Liver (tissue), 9 donors: Measurements from ENCODE around the gene GPRC5A. TPM values are rescaled to one million over a fixed set of nuclear protein-coding genes. Genes with fewer than 3 reads are reported as not detected.
"Not testable (repeated sequence)": the region's sequence is repeated elsewhere in the genome, so short reads cannot be mapped to it uniquely, and the experiment has no call there.

Source experiments
- DNase-seq: peaks from one replicate; pipeline ENCODE4 v3.0.0-alpha.2; 2017; ENCODE audit warnings: low spot score
- H3K27ac ChIP-seq, 2 donors: one replicate each; pipeline ENCODE4 v1.7.0; 2013; ENCODE audit warnings: inconsistent platforms in 2 of 2, low read length in 2 of 2, control low read depth in 1 of 2, low read depth in 1 of 2, mild to moderate bottlenecking in 1 of 2
- H3K27me3 ChIP-seq, 4 donors: one replicate each; pipeline versions ENCODE4 v1.6.1 to v1.7.0; 2013; ENCODE audit warnings: low read length in 3 of 4, inconsistent platforms in 1 of 4, mild to moderate bottlenecking in 1 of 4, moderate library complexity in 1 of 4; ENCODE audit not compliant: control insufficient read depth in 4 of 4, insufficient read depth in 4 of 4
- H3K36me3 ChIP-seq, 4 donors: one replicate each; pipeline versions ENCODE4 v1.6.1 to v1.7.0; 2013; ENCODE audit warnings: low read length in 3 of 4, mild to moderate bottlenecking in 3 of 4, low read depth in 1 of 4, moderate library complexity in 1 of 4; ENCODE audit not compliant: control insufficient read depth in 4 of 4, insufficient read depth in 3 of 4
- H3K4me1 ChIP-seq, 4 donors: one replicate each; pipeline versions ENCODE4 v1.6.1 to v1.7.0; 2013; ENCODE audit warnings: low read length in 3 of 4, mild to moderate bottlenecking in 3 of 4, moderate library complexity in 1 of 4; ENCODE audit not compliant: control insufficient read depth in 4 of 4, insufficient read depth in 4 of 4
- H3K4me3 ChIP-seq, 3 donors: one replicate each; pipeline versions ENCODE4 v1.6.1 to v1.7.0; 2013; ENCODE audit warnings: low read length in 3 of 3, control low read depth in 1 of 3, low read depth in 1 of 3, mild to moderate bottlenecking in 1 of 3
- H3K9ac ChIP-seq, 2 donors: one replicate each; pipeline ENCODE4 v1.7.0; 2013; ENCODE audit warnings: low read length in 2 of 2, mild to moderate bottlenecking in 2 of 2, moderate library complexity in 2 of 2, control low read depth in 1 of 2, low read depth in 1 of 2
- H3K9me3 ChIP-seq, 4 donors: one replicate each; pipeline versions ENCODE4 v1.6.1 to v1.7.0; 2013; ENCODE audit warnings: low read length in 3 of 4; ENCODE audit not compliant: control insufficient read depth in 4 of 4
- EGR1 ChIP-seq, 2 donors: IDR thresholded peaks; 2 replicates each; pipeline ENCODE4 v1.6.1; 2016 to 2018; ENCODE audit warnings: antibody characterized with exemption in 2 of 2, low read depth in 2 of 2
- FOXA1 ChIP-seq: IDR thresholded peaks from 2 replicates; pipeline ENCODE4 v1.6.1; 2016; ENCODE audit warnings: antibody characterized with exemption
- FOXA2 ChIP-seq: IDR thresholded peaks from 2 replicates; pipeline ENCODE4 v1.6.1; 2016; ENCODE audit warnings: antibody characterized with exemption
- GABPA ChIP-seq, 2 donors: IDR thresholded peaks in 1 of 2; conservative IDR thresholded peaks in 1 of 2; 2 replicates each; pipeline ENCODE4 v1.6.1; 2016; ENCODE audit warnings: antibody characterized with exemption in 2 of 2, mild to moderate bottlenecking in 1 of 2, moderate library complexity in 1 of 2
- HNF4A ChIP-seq, 2 donors: conservative IDR thresholded peaks; 2 replicates each; pipeline ENCODE4 v1.6.1; 2016; ENCODE audit warnings: antibody characterized with exemption in 2 of 2, mild to moderate bottlenecking in 2 of 2
- HNF4G ChIP-seq: IDR thresholded peaks from 2 replicates; pipeline ENCODE4 v1.6.1; 2016; ENCODE audit warnings: antibody characterized with exemption
- JUND ChIP-seq, 2 donors: IDR thresholded peaks; 2 replicates each; pipeline ENCODE4 v1.6.1; 2016; ENCODE audit warnings: antibody characterized with exemption in 2 of 2
- NR2F2 ChIP-seq: IDR thresholded peaks from 2 replicates; pipeline ENCODE4 v1.6.1; 2016; ENCODE audit warnings: antibody characterized with exemption
- RAD21 ChIP-seq, 2 donors: IDR thresholded peaks; 2 replicates each; pipeline ENCODE4 v1.6.1; 2016; ENCODE audit warnings: antibody characterized with exemption in 2 of 2, mild to moderate bottlenecking in 2 of 2
- RXRA ChIP-seq, 2 donors: IDR thresholded peaks; 2 replicates each; pipeline ENCODE4 v1.6.1; 2017 to 2018; ENCODE audit warnings: antibody characterized with exemption in 2 of 2, mild to moderate bottlenecking in 1 of 2
- SP1 ChIP-seq: IDR thresholded peaks from 2 replicates; pipeline ENCODE4 v1.6.1; 2018; ENCODE audit warnings: antibody characterized with exemption, mild to moderate bottlenecking
- TAF1 ChIP-seq: conservative IDR thresholded peaks from 2 replicates; pipeline ENCODE4 v1.6.1; 2016; ENCODE audit warnings: antibody characterized with exemption, mild to moderate bottlenecking
- YY1 ChIP-seq: IDR thresholded peaks from 2 replicates; pipeline ENCODE4 v1.6.1; 2016; ENCODE audit warnings: antibody characterized with exemption, mild to moderate bottlenecking
- WGBS: extraction: QIAGEN DNeasy Blood & Tissue Kit; methylation state at CpG from one replicate; pipeline ENCODE4 v1.1.7; 2013; 5-methylcytosine and 5-hydroxymethylcytosine counted together
- polyA plus RNA-seq, 2 donors: library from polyadenylated mRNA; stranded (reverse) in 1 of 2; unstranded in 1 of 2; fragments of 200-250 nt in 1 of 2; fragments of >200 nt in 1 of 2; fragmentation: Nextera tagmentation in 1 of 2; extraction: Ambion mirVana in 1 of 2; gene quantifications; one replicate each; pipeline versions ENCODE4 v1.2.1 to v1.2.3, GENCODE V29; 2013 to 2015
- total RNA-seq, 2 donors: library from RNA; depleted of rRNA; stranded (reverse); fragments of >200 nt; gene quantifications; one replicate each; pipeline ENCODE4 v1.2.3, GENCODE V29; 2014
- TF ChIP-seq, protein P1 (sequence below): IDR thresholded peaks from 2 replicates; pipeline ENCODE4 v1.6.1; 2016; ENCODE audit warnings: antibody characterized with exemption
- TF ChIP-seq, protein P2 (sequence below): IDR thresholded peaks from 2 replicates; pipeline ENCODE4 v1.6.1; 2016; ENCODE audit warnings: antibody characterized with exemption
- TF ChIP-seq, protein P3 (sequence below): IDR thresholded peaks from 2 replicates; pipeline ENCODE4 v1.6.1; 2016; ENCODE audit warnings: antibody characterized with exemption, mild to moderate bottlenecking
- TF ChIP-seq, protein P4 (sequence below): fragments of 150-350 bp; IDR thresholded peaks from 2 replicates; pipeline ENCODE4 v1.5.1; 2017; ENCODE audit warnings: improper control_type of control experiment, low read depth, low read length; ENCODE audit not compliant: missing input control
- TF ChIP-seq, protein P5 (sequence below): IDR thresholded peaks from 2 replicates; pipeline ENCODE4 v1.6.1; 2016; ENCODE audit warnings: antibody characterized with exemption
- donor health status: healthy.
- donor health status: healthy.
- donor health status: healthy.
- donor health status: healthy.
- donor health status: healthy.

GPRC5A gene
- total and polyA plus RNA-seq, 4 donors: 0.09 to 0.17 (median 0.16) TPM; not detected in 1

DNA sequence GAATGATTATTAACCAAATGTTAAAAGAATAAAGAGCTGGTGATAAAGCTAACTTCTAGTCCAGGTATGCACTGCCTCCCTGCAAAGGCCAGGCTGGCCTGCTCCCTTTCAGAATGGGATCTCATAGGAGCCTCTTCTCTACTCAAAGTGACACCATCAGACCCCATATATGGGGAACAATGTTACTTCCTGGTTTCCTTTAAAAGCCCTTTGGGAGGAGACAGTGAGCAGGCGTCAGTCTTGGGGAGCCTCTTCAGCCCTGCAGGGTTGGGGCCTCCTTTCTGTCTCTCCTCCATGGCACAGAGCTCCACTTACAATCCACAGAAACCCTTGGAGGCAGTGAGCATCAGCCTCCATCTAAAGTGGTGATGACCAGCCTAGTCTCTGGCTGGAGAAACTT, 17.3 kb upstream of the GPRC5A start:
- H3K4me3 ChIP-seq: no peak overlapping the region
- 80% methylated on average over 1 of the region's 1 CpG for WGBS
- no peak for TF ChIP-seq RXRA (IDR thresholded peaks at IDR 0.05)
- TF ChIP-seq, protein P1, sequence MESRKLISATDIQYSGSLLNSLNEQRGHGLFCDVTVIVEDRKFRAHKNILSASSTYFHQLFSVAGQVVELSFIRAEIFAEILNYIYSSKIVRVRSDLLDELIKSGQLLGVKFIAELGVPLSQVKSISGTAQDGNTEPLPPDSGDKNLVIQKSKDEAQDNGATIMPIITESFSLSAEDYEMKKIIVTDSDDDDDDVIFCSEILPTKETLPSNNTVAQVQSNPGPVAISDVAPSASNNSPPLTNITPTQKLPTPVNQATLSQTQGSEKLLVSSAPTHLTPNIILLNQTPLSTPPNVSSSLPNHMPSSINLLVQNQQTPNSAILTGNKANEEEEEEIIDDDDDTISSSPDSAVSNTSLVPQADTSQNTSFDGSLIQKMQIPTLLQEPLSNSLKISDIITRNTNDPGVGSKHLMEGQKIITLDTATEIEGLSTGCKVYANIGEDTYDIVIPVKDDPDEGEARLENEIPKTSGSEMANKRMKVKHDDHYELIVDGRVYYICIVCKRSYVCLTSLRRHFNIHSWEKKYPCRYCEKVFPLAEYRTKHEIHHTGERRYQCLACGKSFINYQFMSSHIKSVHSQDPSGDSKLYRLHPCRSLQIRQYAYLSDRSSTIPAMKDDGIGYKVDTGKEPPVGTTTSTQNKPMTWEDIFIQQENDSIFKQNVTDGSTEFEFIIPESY: no peak
- TF ChIP-seq SP1: no peak
- no peak for TF ChIP-seq NR2F2
- TF ChIP-seq YY1: no peak
- TF ChIP-seq, protein P2, sequence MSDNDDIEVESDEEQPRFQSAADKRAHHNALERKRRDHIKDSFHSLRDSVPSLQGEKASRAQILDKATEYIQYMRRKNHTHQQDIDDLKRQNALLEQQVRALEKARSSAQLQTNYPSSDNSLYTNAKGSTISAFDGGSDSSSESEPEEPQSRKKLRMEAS: no peak
- no peak for TF ChIP-seq HNF4G
- no peak for TF ChIP-seq FOXA1
- TF ChIP-seq FOXA2: no peak
- no peak for TF ChIP-seq JUND (IDR thresholded peaks at IDR 0.05)
- TF ChIP-seq HNF4A (conservative IDR thresholded peaks at IDR 0.05): no peak
- TF ChIP-seq, protein P3, sequence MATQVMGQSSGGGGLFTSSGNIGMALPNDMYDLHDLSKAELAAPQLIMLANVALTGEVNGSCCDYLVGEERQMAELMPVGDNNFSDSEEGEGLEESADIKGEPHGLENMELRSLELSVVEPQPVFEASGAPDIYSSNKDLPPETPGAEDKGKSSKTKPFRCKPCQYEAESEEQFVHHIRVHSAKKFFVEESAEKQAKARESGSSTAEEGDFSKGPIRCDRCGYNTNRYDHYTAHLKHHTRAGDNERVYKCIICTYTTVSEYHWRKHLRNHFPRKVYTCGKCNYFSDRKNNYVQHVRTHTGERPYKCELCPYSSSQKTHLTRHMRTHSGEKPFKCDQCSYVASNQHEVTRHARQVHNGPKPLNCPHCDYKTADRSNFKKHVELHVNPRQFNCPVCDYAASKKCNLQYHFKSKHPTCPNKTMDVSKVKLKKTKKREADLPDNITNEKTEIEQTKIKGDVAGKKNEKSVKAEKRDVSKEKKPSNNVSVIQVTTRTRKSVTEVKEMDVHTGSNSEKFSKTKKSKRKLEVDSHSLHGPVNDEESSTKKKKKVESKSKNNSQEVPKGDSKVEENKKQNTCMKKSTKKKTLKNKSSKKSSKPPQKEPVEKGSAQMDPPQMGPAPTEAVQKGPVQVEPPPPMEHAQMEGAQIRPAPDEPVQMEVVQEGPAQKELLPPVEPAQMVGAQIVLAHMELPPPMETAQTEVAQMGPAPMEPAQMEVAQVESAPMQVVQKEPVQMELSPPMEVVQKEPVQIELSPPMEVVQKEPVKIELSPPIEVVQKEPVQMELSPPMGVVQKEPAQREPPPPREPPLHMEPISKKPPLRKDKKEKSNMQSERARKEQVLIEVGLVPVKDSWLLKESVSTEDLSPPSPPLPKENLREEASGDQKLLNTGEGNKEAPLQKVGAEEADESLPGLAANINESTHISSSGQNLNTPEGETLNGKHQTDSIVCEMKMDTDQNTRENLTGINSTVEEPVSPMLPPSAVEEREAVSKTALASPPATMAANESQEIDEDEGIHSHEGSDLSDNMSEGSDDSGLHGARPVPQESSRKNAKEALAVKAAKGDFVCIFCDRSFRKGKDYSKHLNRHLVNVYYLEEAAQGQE: no peak
- TF ChIP-seq, protein P4, sequence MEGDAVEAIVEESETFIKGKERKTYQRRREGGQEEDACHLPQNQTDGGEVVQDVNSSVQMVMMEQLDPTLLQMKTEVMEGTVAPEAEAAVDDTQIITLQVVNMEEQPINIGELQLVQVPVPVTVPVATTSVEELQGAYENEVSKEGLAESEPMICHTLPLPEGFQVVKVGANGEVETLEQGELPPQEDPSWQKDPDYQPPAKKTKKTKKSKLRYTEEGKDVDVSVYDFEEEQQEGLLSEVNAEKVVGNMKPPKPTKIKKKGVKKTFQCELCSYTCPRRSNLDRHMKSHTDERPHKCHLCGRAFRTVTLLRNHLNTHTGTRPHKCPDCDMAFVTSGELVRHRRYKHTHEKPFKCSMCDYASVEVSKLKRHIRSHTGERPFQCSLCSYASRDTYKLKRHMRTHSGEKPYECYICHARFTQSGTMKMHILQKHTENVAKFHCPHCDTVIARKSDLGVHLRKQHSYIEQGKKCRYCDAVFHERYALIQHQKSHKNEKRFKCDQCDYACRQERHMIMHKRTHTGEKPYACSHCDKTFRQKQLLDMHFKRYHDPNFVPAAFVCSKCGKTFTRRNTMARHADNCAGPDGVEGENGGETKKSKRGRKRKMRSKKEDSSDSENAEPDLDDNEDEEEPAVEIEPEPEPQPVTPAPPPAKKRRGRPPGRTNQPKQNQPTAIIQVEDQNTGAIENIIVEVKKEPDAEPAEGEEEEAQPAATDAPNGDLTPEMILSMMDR: no peak
- TF ChIP-seq GABPA (IDR thresholded peaks at IDR 0.05 in 1 of 2, conservative IDR thresholded peaks at IDR 0.05 in 1 of 2): no peak
- no peak for TF ChIP-seq EGR1 (IDR thresholded peaks at IDR 0.05; ENCODE audit: low read depth in 2 of 2)
- TF ChIP-seq RAD21 (IDR thresholded peaks at IDR 0.05): no peak
- TF ChIP-seq TAF1: no peak
- TF ChIP-seq, protein P5, sequence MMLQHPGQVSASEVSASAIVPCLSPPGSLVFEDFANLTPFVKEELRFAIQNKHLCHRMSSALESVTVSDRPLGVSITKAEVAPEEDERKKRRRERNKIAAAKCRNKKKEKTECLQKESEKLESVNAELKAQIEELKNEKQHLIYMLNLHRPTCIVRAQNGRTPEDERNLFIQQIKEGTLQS: no peak
- H3K4me1 ChIP-seq: peaks cover 0 to 2% (median 0%) of the 10 kb centered on the region in 4 donors
- no peak for DNase-seq
- H3K36me3 ChIP-seq: no peaks in the 10 kb centered on the region
- H3K27ac ChIP-seq: no peak overlapping the region
- H3K27me3 ChIP-seq: no peaks in the 10 kb centered on the region
- no peak overlapping the region for H3K9ac ChIP-seq
- no peaks in the 10 kb centered on the region for H3K9me3 ChIP-seq

DNA sequence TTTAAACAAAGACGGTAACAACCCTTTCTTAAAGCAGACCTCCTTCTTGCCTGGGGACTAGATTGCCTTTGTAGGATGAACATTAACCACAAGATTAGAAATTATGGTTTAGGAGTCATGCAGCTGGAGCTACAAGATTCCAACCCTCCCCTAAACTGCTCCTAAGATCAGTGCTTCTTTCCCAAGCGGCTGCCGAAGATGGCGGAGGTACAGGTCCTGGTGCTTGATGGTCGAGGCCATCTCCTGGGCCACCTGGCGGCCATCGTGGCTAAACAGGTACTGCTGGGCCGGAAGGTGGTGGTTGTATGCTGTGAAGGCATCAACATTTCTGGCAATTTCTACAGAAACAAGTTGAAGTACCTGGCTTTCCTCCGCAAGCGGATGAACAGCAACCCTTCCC, 16.1 kb upstream of the GPRC5A start:
- 92% methylated on average over 10 of the region's 10 CpGs for WGBS
- H3K9ac ChIP-seq, H3K4me1 ChIP-seq, H3K9me3 ChIP-seq, H3K27me3 ChIP-seq, H3K4me3 ChIP-seq, DNase-seq, H3K36me3 ChIP-seq, H3K27ac ChIP-seq: not testable (repeated sequence)
